ENCODE data around the gene TRAK2. TPM values are rescaled to one million over a fixed set of nuclear protein-coding genes. Genes with fewer than 3 reads are reported as not detected.
A peak's percentile ranks its signal among the peaks of the same experiment; 100 is the strongest.

TRAK2 gene
- total and polyA plus RNA-seq, 2 donors (not counting 1 experiment from before 2014, with no cell fraction given): 73.2 to 81.1 TPM

DNA sequence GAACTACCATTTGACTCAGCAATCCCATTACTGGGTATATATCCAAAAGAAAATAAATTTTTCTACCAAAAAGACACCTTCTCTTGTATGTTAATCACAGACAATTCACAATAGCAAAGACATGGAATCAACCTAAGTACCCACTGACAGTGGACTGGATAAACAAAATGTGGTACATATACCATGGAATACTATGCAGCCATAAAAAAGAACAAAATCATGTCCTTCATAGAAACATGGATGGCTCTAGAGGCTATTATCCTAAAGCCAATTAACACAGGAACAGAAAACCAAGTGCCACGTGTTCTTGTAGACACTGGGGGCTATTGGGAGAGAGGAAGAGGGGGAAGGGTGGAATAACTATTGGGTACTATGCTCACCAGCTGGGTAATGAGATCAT is 121.8 kb downstream of the TRAK2 start:
- no peaks in the 10 kb centered on the region for H3K79me2 ChIP-seq (ENCODE audit: control insufficient read depth, insufficient read depth, low read length)
- no peak overlapping the region for H3K4me3 ChIP-seq (replicated peaks in 1 of 4; ENCODE audit: control extremely low read depth in 1 of 4, insufficient read depth in 1 of 4, low read depth in 3 of 4, low read length in 4 of 4)
- H2AFZ ChIP-seq (ENCODE audit: low read length): no peak overlapping the region
- no peaks in the 10 kb centered on the region for H4K20me1 ChIP-seq (ENCODE audit: control insufficient read depth, extremely low read depth, insufficient read depth, low read length)
- no peaks in the 10 kb centered on the region for H3K4me1 ChIP-seq (ENCODE audit: control insufficient read depth, extremely low read depth, insufficient read depth, low read length)
- no peaks in the 10 kb centered on the region for H3K27me3 ChIP-seq (ENCODE audit: control insufficient read depth, insufficient read depth, low read length)
- no peaks in the 10 kb centered on the region for H3K9me3 ChIP-seq (ENCODE audit: control insufficient read depth, insufficient read depth, low read depth, low read length)
- TF ChIP-seq, protein P1, sequence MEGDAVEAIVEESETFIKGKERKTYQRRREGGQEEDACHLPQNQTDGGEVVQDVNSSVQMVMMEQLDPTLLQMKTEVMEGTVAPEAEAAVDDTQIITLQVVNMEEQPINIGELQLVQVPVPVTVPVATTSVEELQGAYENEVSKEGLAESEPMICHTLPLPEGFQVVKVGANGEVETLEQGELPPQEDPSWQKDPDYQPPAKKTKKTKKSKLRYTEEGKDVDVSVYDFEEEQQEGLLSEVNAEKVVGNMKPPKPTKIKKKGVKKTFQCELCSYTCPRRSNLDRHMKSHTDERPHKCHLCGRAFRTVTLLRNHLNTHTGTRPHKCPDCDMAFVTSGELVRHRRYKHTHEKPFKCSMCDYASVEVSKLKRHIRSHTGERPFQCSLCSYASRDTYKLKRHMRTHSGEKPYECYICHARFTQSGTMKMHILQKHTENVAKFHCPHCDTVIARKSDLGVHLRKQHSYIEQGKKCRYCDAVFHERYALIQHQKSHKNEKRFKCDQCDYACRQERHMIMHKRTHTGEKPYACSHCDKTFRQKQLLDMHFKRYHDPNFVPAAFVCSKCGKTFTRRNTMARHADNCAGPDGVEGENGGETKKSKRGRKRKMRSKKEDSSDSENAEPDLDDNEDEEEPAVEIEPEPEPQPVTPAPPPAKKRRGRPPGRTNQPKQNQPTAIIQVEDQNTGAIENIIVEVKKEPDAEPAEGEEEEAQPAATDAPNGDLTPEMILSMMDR (conservative IDR thresholded peaks at IDR 0.05 in 1 of 2, IDR thresholded peaks at IDR 0.05 in 1 of 2; ENCODE audit: low read depth in 1 of 2, low read length in 2 of 2): no peak
- no peak for TF ChIP-seq EZH2 (IDR thresholded peaks at IDR 0.05; ENCODE audit: low read length, missing control alignments)
- no peak for DNase-seq (ENCODE audit: low read depth in 2 of 2)
- H3K9ac ChIP-seq (ENCODE audit: insufficient read depth, low read length): no peak overlapping the region
- H3K27ac ChIP-seq (ENCODE audit: insufficient read depth, low read length): no peak overlapping the region
- H3K4me2 ChIP-seq (ENCODE audit: extremely low read depth, insufficient read depth, low read length): no peak overlapping the region
- H3K36me3 ChIP-seq (ENCODE audit: control insufficient read depth, insufficient read depth, low read length): no peaks in the 10 kb centered on the region

DNA sequence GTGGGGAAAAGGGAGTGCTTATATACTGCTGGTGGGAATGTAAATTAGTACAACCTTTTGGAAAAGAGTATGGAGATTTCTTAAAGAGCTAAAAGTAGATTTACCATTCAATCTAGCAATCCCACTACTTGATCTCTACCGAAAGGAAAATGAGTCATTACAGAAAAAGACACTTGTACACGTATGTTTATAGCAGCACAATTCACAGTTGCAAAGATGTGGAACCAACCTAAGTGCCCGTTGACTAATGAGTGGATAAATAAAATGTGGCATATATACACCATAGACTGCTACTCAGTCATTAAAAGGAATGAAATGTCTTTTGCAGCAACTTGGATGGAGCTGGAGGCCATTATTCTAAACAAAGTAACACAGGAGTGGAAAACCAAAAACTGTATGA is 123.6 kb downstream of the TRAK2 start:
- no peaks in the 10 kb centered on the region for H4K20me1 ChIP-seq (ENCODE audit: control insufficient read depth, extremely low read depth, insufficient read depth, low read length)
- no peak overlapping the region for H2AFZ ChIP-seq (ENCODE audit: low read length)
- no peaks in the 10 kb centered on the region for H3K79me2 ChIP-seq (ENCODE audit: control insufficient read depth, insufficient read depth, low read length)
- no peak overlapping the region for H3K4me2 ChIP-seq (ENCODE audit: extremely low read depth, insufficient read depth, low read length)
- peak in 1 of 2 donors; percentile 4 for DNase-seq (ENCODE audit: low read depth in 2 of 2)
- no peaks in the 10 kb centered on the region for H3K4me1 ChIP-seq (ENCODE audit: control insufficient read depth, extremely low read depth, insufficient read depth, low read length)
- no peak for TF ChIP-seq EZH2 (IDR thresholded peaks at IDR 0.05; ENCODE audit: low read length, missing control alignments)
- TF ChIP-seq, protein P1 (conservative IDR thresholded peaks at IDR 0.05 in 1 of 2, IDR thresholded peaks at IDR 0.05 in 1 of 2; ENCODE audit: low read depth in 1 of 2, low read length in 2 of 2): no peak
- H3K27ac ChIP-seq (ENCODE audit: insufficient read depth, low read length): no peak overlapping the region
- H3K36me3 ChIP-seq (ENCODE audit: control insufficient read depth, insufficient read depth, low read length): no peaks in the 10 kb centered on the region
- H3K9me3 ChIP-seq (ENCODE audit: control insufficient read depth, insufficient read depth, low read depth, low read length): no peaks in the 10 kb centered on the region
- H3K27me3 ChIP-seq (ENCODE audit: control insufficient read depth, insufficient read depth, low read length): no peaks in the 10 kb centered on the region
- H3K9ac ChIP-seq (ENCODE audit: insufficient read depth, low read length): no peak overlapping the region
- no peak overlapping the region for H3K4me3 ChIP-seq (replicated peaks in 1 of 4; ENCODE audit: control extremely low read depth in 1 of 4, insufficient read depth in 1 of 4, low read depth in 3 of 4, low read length in 4 of 4)

Other genes starting within 250 kb of the TRAK2 start
- 31.5 and 38.3 TPM in 2 replicates for gene CASP8, start 190.9 kb downstream of the TRAK2 start, total RNA-seq
- 19.7 and 22.6 TPM in 2 replicates for gene CASP8, start 190.9 kb downstream of the TRAK2 start, polyA plus RNA-seq
- 1.0 and 1.3 TPM in 2 replicates for gene FLACC1, start 94.1 kb downstream of the TRAK2 start, total RNA-seq
- 0.27 and 0.56 TPM in 2 replicates for gene FLACC1, start 94.1 kb downstream of the TRAK2 start, polyA plus RNA-seq
- 57.8 and 84.7 TPM in 2 replicates for gene STRADB, start 282 bp upstream of the TRAK2 start, total RNA-seq
- gene STRADB, start 282 bp upstream of the TRAK2 start, polyA plus RNA-seq: 24.4 and 27.4 TPM in 2 replicates
- gene TMEM237, start 192.0 kb upstream of the TRAK2 start, total RNA-seq: 16.7 and 23.8 TPM in 2 replicates
- gene TMEM237, start 192.0 kb upstream of the TRAK2 start, polyA plus RNA-seq: 39.0 and 64.1 TPM in 2 replicates
- 0.26 and 0.50 TPM in 2 replicates for gene MPP4, start 247.2 kb upstream of the TRAK2 start, total RNA-seq
- 2.7 and 4.4 TPM in 2 replicates for gene MPP4, start 247.2 kb upstream of the TRAK2 start, polyA plus RNA-seq

All from fibroblast of lung (primary cell).